ENCODE results near the gene PTGER3. TPM values are rescaled to one million over a fixed set of nuclear protein-coding genes. Genes with fewer than 3 reads are reported as not detected.
"Not testable (repeated sequence)": the region's sequence is repeated elsewhere in the genome, so short reads cannot be mapped to it uniquely, and the experiment has no call there.

Gene PTGER3
- total RNA-seq, 6 donors from 2014 or later, result 0.44 to 4.9 (median 1.4) TPM; not detected in 1

DNA sequence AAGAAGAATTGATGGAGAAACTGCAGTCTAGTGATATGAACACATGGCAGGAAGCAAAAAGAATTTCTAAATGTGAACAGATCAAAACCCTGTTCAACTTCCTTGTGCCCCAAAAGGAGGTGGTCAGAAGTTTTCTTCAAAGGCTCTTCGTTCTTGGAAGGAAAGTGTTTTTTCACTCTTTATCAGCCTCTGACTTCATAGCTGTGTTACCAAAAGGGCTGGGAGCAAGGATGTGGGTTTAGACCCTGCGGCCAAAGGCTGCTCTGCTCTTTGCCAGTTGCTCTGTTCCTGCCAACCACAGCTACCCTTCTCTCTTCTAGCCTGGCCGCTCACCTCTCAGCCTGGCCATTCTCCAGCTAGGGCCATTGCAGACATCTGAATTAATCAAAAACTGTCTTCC, 53.8 kb downstream of the PTGER3 start:
- no peaks in the 10 kb centered on the region for H3K4me1 ChIP-seq
- no peaks in the 10 kb centered on the region for H3K36me3 ChIP-seq
- TF ChIP-seq EP300 (IDR thresholded peaks at IDR 0.05) (no peak), POLR2A (IDR thresholded peaks at IDR 0.05) (no peak), POLR2AphosphoS5 (IDR thresholded peaks at IDR 0.05) (no peak)
- TF ChIP-seq, protein P1, sequence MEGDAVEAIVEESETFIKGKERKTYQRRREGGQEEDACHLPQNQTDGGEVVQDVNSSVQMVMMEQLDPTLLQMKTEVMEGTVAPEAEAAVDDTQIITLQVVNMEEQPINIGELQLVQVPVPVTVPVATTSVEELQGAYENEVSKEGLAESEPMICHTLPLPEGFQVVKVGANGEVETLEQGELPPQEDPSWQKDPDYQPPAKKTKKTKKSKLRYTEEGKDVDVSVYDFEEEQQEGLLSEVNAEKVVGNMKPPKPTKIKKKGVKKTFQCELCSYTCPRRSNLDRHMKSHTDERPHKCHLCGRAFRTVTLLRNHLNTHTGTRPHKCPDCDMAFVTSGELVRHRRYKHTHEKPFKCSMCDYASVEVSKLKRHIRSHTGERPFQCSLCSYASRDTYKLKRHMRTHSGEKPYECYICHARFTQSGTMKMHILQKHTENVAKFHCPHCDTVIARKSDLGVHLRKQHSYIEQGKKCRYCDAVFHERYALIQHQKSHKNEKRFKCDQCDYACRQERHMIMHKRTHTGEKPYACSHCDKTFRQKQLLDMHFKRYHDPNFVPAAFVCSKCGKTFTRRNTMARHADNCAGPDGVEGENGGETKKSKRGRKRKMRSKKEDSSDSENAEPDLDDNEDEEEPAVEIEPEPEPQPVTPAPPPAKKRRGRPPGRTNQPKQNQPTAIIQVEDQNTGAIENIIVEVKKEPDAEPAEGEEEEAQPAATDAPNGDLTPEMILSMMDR (IDR thresholded peaks at IDR 0.05), result no peak
- no peaks in the 10 kb centered on the region for H3K9me3 ChIP-seq
- no peak overlapping the region for H3K27ac ChIP-seq
- WGBS, 2 donors, result 56 to 74% methylated on average over 3 of the region's 3 CpGs
- no peaks in the 10 kb centered on the region for H3K27me3 ChIP-seq
- ATAC-seq (ENCODE audit: low FRiP score in 2 of 2) (no peak), DNase-seq (no peak)
- no peak overlapping the region for H3K4me3 ChIP-seq

DNA sequence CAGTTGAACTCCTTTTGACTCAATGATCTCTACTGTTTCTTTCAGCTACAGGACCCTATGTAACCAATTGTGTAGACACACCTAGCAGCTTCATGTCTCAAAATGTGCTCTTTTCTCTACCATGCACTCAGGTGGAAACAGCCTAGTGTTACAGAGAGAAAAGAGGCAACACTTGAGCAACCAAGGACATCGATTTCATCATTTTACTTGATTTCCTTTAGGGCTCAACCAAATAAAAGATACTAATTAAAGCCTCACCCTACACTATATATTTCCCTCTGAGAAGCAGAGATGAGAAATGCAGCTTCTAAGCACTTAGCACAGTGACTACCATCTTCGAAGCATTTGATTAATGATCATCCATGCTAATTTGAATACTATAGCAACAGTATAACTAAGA, 55.1 kb downstream of the PTGER3 start:
- no peak overlapping the region for H3K4me3 ChIP-seq
- H3K27ac ChIP-seq, result no peak overlapping the region
- no peak for DNase-seq
- WGBS, 2 donors, result 87 to 94% methylated on average over 2 of the region's 2 CpGs
- H3K9me3 ChIP-seq, result no peaks in the 10 kb centered on the region
- TF ChIP-seq POLR2AphosphoS5 (IDR thresholded peaks at IDR 0.05) (no peak), POLR2A (IDR thresholded peaks at IDR 0.05) (no peak), EP300 (IDR thresholded peaks at IDR 0.05) (no peak)
- TF ChIP-seq, protein P1 (IDR thresholded peaks at IDR 0.05), result no peak
- no peak for ATAC-seq (ENCODE audit: low FRiP score in 2 of 2)
- no peaks in the 10 kb centered on the region for H3K4me1 ChIP-seq
- no peaks in the 10 kb centered on the region for H3K27me3 ChIP-seq
- H3K36me3 ChIP-seq, result no peaks in the 10 kb centered on the region

DNA sequence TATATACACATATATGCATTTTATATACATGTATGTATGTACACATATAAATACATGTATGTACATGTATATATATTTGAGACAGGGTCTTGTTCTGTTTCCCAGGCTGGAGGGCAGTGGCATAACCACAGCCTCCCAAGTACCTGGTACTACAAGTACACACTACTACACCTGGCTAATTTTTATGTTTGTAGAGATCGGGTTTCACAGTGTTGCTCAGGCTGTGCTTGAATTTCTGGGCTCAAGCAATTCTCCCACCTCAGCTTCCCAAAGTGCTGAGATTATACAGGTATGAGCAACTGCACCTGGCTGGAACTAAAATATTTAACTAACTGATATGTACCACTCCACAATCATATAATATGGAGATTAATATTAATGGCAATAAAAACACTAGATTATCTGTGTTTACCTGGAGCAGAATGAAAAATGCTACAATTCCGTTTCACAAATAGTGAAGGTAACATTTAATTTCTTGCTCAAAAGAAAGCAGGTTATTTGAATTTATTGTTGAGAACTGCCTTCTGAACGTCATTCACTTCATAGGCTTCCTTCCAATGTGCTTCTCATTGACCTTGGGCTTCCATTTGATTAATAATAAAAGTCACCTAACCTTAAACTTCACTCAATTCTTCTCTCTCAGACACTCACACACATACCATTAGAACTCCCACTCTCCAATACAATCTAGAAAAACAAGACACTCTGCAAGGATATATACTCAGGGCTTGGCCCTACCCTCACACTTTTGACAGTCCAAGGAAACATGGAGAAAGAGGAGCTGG, 57.0 kb downstream of the PTGER3 start:
- Histone ChIP-seq H3K36me3 (no peaks in the 10 kb centered on the region), H3K27me3 (no peaks in the 10 kb centered on the region), H3K4me1 (no peaks in the 10 kb centered on the region), H3K27ac (no peak overlapping the region), H3K4me3 (no peak overlapping the region), H3K9me3 (no peaks in the 10 kb centered on the region)
- 44 to 64% methylated on average over 3 of the region's 3 CpGs for WGBS, 2 donors
- ATAC-seq (ENCODE audit: low FRiP score in 2 of 2), result no peak
- TF ChIP-seq POLR2A (IDR thresholded peaks at IDR 0.05), result no peak
- TF ChIP-seq POLR2AphosphoS5 (IDR thresholded peaks at IDR 0.05), result no peak
- TF ChIP-seq EP300 (IDR thresholded peaks at IDR 0.05), result no peak
- TF ChIP-seq, protein P1 (IDR thresholded peaks at IDR 0.05), result no peak
- no peak for DNase-seq

DNA sequence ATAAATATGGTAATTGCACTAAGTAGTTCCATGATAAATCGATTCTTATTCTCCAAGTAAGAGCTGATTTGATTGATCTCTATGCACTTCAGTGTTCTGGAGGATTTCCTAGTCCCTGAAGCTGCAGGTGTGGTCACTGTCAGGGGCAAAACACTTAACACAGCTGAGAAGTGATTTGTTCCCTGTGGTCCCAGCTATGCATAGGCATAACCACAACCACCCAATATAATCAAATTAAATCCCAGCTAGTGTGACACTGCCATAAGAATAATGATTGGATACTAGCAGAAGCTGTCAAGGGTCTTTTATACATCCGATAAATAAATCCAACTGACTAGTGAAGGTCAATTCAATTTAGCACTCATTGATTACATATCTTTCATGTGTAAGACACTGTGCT, 60.1 kb downstream of the PTGER3 start:
- no peaks in the 10 kb centered on the region for H3K4me1 ChIP-seq
- H3K36me3 ChIP-seq, result no peaks in the 10 kb centered on the region
- no peak overlapping the region for H3K4me3 ChIP-seq
- DNase-seq (no peak), ATAC-seq (ENCODE audit: low FRiP score in 2 of 2) (no peak)
- H3K9me3 ChIP-seq, result no peaks in the 10 kb centered on the region
- H3K27ac ChIP-seq, result no peak overlapping the region
- H3K27me3 ChIP-seq, result no peaks in the 10 kb centered on the region
- 78 to 80% methylated on average over 2 of the region's 2 CpGs for WGBS, 2 donors
- no peak for TF ChIP-seq EP300 (IDR thresholded peaks at IDR 0.05)
- TF ChIP-seq POLR2A (IDR thresholded peaks at IDR 0.05), result no peak
- TF ChIP-seq POLR2AphosphoS5 (IDR thresholded peaks at IDR 0.05), result no peak
- TF ChIP-seq, protein P1 (IDR thresholded peaks at IDR 0.05), result no peak

DNA sequence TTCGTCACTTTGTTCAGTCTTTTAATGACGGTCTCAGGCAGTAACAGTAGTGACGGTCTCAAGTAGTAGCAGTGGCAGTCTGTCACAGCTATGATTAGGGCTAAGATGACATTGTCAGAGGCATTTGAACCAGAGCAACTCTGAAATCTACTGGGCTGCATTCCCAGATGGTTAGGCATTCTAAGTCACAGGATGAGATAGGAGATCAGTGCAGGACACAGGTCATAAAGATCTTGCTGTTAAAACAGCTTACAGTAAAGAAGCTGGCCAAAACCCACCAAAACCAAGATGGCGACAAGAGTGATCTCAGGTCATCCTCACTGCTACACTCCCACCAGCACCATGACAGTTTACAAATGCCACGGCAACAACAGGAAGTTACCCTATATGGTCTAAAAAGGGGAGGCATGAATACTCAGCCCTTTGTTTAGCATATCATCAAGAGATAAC, 61.8 kb downstream of the PTGER3 start:
- H3K36me3 ChIP-seq; H3K27ac ChIP-seq; H3K9me3 ChIP-seq; H3K4me3 ChIP-seq; DNase-seq; H3K27me3 ChIP-seq; H3K4me1 ChIP-seq; ATAC-seq (ENCODE audit: low FRiP score in 2 of 2): not testable (repeated sequence)
- 91 to 92% methylated on average over 5 of the region's 5 CpGs for WGBS, 2 donors

DNA sequence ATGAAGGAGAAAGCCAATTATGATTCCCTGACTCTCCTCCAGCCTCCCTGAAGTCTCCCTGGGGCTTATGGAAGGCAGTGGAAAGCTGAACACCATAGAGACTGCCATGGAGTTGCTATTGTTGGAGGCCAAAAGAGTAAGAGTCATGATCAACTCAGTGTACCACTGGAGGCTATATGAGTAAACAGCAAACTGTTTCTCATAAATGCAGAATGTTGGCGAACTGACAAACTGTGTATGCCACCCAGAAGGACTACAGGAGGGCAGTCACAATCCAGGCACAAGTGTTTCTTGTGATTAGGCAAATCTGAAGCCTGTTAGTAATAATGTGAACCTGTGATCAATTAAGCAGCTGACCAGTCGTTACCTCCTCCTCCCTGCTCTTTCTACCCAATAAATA, 62.3 kb downstream of the PTGER3 start:
- H3K4me1 ChIP-seq; H3K36me3 ChIP-seq; H3K9me3 ChIP-seq; DNase-seq; H3K27me3 ChIP-seq; H3K4me3 ChIP-seq; H3K27ac ChIP-seq; ATAC-seq (ENCODE audit: low FRiP score in 2 of 2): not testable (repeated sequence)
- 78% methylated on average over 1 to 2 of the region's 2 CpGs for WGBS, 2 donors

All from upper lobe of left lung (tissue), 6 donors.